ENCODE measurements around the gene MICAL3. TPM values are rescaled to one million over a fixed set of nuclear protein-coding genes. Genes with fewer than 3 reads are reported as not detected.

Gene MICAL3
- total and polyA plus RNA-seq, 3 donors from 2014 or later, result 103 to 106 (median 104) TPM

DNA sequence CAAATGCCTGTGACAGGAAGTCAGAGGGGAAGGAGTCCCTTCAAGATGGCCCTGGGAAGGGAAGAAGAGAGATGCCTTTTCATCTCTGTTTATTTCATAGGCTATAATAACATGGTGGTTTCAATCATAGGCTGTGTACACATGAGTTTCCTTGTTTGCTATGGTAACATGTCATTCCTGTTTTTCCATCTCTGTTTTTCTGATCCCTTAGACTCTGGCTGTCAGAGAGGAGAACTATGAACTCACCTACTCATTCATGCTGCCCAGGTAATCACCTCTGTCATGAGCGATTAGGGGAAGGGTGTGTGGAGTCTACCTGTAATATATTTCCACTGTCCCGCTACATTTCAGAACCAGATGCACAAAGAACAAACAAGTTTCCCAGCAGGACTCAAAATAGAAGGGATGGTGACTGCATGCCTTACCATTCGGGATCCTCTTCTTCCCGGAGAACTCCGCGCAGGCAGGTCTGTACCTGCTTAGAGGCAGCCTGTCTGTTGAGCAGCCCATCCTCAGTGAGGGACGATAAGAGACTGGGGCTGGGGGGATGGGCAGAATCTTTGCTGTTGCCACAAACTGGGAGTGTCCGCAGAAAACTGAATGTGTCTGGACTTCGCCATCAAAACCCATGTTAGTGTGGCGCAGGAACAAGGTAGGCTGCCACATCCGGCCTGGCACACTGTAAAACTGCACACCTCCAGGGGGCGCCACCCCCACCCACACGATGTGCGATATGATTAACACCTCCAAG, 46.4 kb upstream of the MICAL3 start:
- peaks cover 19% of the 10 kb centered on the region for H3K4me1 ChIP-seq
- DNase-seq, result no peak
- TF ChIP-seq POLR2A (IDR thresholded peaks at IDR 0.05), result no peak
- TF ChIP-seq, protein P1, sequence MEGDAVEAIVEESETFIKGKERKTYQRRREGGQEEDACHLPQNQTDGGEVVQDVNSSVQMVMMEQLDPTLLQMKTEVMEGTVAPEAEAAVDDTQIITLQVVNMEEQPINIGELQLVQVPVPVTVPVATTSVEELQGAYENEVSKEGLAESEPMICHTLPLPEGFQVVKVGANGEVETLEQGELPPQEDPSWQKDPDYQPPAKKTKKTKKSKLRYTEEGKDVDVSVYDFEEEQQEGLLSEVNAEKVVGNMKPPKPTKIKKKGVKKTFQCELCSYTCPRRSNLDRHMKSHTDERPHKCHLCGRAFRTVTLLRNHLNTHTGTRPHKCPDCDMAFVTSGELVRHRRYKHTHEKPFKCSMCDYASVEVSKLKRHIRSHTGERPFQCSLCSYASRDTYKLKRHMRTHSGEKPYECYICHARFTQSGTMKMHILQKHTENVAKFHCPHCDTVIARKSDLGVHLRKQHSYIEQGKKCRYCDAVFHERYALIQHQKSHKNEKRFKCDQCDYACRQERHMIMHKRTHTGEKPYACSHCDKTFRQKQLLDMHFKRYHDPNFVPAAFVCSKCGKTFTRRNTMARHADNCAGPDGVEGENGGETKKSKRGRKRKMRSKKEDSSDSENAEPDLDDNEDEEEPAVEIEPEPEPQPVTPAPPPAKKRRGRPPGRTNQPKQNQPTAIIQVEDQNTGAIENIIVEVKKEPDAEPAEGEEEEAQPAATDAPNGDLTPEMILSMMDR (IDR thresholded peaks at IDR 0.05), result no peak
- 89% methylated on average over 14 of the region's 14 CpGs for WGBS, 2 donors
- no peaks in the 10 kb centered on the region for H3K9me3 ChIP-seq
- H3K27ac ChIP-seq, result no peak overlapping the region
- no peak overlapping the region for H3K4me3 ChIP-seq
- H3K36me3 ChIP-seq (ENCODE audit: low read depth, missing control alignments), result no peaks in the 10 kb centered on the region
- intact Hi-C loops (cut with DNase I; ENCODE audit: low total_unique reads), result no loop called here
- no peaks in the 10 kb centered on the region for H3K27me3 ChIP-seq

DNA sequence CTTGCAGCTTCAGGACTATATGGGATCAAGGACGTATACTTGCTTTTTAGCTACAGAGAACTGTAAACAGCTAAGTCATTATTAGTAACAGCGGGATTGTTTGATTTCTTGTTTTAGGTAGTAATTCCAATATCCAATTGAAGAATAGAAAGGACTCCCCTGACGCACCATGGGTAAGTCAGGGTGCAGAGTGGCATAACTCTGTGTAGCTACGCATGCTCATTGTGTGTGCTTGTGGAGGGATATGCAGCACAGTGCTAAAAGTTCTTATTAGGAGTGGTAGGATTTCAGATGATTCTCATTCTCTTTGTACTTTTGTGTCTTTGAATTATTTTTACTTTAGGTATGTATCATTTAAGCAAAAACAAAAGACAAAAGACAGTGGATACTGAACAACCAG, 45.7 kb upstream of the MICAL3 start:
- no peak for DNase-seq
- TF ChIP-seq POLR2A (IDR thresholded peaks at IDR 0.05), result no peak
- TF ChIP-seq, protein P1 (IDR thresholded peaks at IDR 0.05), result no peak
- 92 to 97% methylated on average over 4 of the region's 4 CpGs for WGBS, 2 donors
- Histone ChIP-seq H3K4me1 (peaks cover 16% of the 10 kb centered on the region), H3K9me3 (no peaks in the 10 kb centered on the region), H3K27me3 (no peaks in the 10 kb centered on the region), H3K4me3 (no peak overlapping the region), H3K36me3 (ENCODE audit: low read depth, missing control alignments) (no peaks in the 10 kb centered on the region), H3K27ac (no peak overlapping the region)
- intact Hi-C loops (cut with DNase I; ENCODE audit: low total_unique reads), result no loop called here

DNA sequence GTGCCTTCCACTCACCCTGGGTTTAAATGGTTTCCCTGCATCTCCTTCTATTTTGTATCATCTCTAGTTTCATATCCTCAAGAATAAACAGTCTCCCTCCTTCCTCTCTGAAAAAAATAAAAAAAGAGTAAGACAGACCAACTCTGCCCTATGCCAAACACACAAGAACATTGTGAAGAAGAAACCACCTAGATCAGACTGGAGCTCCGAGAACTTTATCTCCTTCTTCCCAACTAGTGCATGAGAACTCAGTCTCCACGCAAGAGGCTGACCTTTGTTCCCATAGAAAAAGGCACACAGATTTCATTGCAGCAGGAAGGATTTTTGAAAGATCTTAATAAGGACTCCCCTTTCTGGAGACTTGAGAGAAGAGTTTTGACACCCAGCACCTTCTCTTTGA, 44.7 kb upstream of the MICAL3 start:
- H3K4me3 ChIP-seq, result no peak overlapping the region

DNA sequence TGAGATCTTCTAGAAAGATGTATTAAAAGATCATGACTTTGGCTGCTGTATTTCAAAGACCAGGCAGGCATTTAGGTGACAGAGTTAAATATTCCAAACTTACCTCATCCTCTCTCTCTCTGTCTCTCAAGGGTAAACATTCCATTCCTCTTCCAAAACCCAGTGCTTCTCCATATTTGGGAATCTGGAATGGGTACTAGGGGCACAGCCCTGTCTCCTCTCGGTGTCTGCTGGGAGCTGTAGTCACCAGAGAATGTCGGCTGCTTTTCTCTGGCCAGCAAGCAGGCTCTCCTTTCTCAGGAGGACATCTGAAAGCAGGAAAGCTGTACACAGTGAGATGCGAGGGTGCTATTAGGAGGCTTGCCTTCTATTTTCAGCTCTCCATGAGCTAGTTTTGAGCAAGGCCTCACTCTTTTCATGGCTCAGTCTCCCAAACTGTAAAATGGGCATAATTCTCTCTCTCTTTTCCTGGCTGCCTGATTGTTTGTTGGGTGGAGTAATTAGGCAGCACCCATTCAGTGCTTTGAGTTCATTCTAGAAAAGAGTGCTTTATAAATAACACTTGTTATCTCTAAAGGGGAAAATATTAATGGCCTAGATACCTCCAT, 44.1 kb upstream of the MICAL3 start:
- WGBS, 2 donors, result 36 to 66% methylated on average over 3 of the region's 3 CpGs
- Histone ChIP-seq H3K27ac (peak overlapping the region; percentile 70 to 79), H3K27me3 (no peaks in the 10 kb centered on the region), H3K9me3 (no peaks in the 10 kb centered on the region), H3K4me3 (no peak overlapping the region), H3K4me1 (peaks cover 16% of the 10 kb centered on the region), H3K36me3 (ENCODE audit: low read depth, missing control alignments) (no peaks in the 10 kb centered on the region)
- TF ChIP-seq, protein P1 (IDR thresholded peaks at IDR 0.05), result no peak
- TF ChIP-seq POLR2A (IDR thresholded peaks at IDR 0.05), result no peak
- DNase-seq, result no peak
- intact Hi-C loops (cut with DNase I; ENCODE audit: low total_unique reads), result no loop called here

More for the DNA sequence above, 44.7 kb upstream of the MICAL3 start:
- H3K27ac ChIP-seq, result peak overlapping the region in 1 of 2 donors; percentile 79
- H3K9me3 ChIP-seq, result no peaks in the 10 kb centered on the region
- H3K36me3 ChIP-seq (ENCODE audit: low read depth, missing control alignments), result no peaks in the 10 kb centered on the region
- DNase-seq, result no peak
- 44 to 53% methylated on average over 2 of the region's 2 CpGs for WGBS, 2 donors
- TF ChIP-seq, protein P1 (IDR thresholded peaks at IDR 0.05), result no peak
- TF ChIP-seq POLR2A (IDR thresholded peaks at IDR 0.05), result no peak
- intact Hi-C loops (cut with DNase I; ENCODE audit: low total_unique reads), result no loop called here
- H3K27me3 ChIP-seq, result no peaks in the 10 kb centered on the region
- H3K4me1 ChIP-seq, result peaks cover 16% of the 10 kb centered on the region

Measured in testis (tissue), 3 donors.